GM12875 (cell line): Measurements from ENCODE around the gene TIMM44.

Experiments used
- H3K4me3 ChIP-seq: one replicate; pipeline ENCODE4 v1.5.1; 2011; ENCODE audit warnings: low read depth, low read length, control low read depth
- CTCF ChIP-seq: IDR thresholded peaks from 2 replicates; pipeline ENCODE4 v1.5.1; 2011; ENCODE audit warnings: low read depth, mild to moderate bottlenecking, control low read depth, inconsistent platforms, low read length, moderate library complexity, borderline replicate concordance; ENCODE audit not compliant: insufficient read depth

The TIMM44 gene

DNA sequence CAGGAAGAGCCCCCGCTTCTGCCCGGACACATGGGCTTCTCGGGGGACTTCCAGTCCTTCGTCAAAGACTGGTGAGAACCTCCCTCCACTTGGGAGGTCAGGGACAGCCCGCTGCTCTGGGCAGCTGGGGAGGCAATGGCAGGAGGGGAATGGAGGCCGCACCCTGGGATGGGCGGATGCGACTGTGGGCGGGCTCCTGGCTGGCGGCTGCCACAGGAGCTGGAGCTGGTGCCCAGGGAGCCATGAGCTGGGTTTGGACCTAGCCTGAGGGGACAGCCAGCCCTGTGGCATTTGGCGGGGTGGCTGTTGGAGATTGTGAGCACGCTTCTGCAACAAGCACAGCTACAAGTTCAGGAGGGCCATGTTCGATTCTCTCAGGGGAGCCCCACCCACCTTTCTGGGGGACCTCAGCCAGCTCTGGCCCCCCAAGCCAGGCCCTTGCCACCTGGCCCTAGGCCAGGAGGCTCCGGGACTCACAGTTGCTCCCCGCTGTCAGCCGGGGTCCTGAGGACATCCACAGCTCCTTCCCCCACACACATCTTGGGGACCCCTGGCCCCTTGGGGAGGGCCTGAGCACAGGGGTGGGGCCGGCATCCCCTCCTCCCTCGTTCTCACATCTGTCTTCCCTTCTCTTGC, 31.8 kb downstream of the TIMM44 start:
- no peak overlapping the region for H3K4me3 ChIP-seq
- no peak for TF ChIP-seq CTCF

- no peak overlapping the region for H3K4me3 ChIP-seq
- no peak for TF ChIP-seq CTCF
Observed at GRCh38 chr19:7910321-7911161, 32.9 kb downstream of the TIMM44 start.

DNA sequence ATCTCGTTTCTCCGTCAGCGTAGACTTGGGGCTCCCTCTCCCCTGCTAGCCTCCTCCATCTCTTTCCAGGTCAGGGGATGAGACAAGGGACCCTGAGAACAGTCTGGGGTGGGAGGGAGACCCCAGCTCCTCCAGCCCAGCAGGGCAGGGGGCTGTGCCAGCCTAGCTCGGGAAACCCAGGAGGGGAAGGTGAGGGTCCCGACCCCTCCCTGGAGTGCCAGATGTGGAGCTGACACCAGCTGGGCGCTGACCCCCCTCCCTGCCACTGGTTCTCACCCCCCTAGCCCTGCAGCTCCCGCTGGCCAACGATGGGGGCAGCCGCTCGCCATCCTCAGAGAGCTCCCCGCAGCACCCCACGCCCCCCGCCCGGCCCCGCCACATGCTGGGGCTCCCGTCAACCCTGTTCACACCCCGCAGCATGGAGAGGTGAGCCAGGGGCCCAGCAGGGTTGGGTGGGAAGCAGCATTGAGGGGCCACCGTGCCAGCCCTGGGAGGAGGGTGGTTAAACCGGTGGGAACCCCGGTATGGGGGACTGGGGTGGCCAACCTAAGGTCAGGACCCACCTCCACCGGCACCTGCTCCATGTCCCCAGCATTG, 33.9 kb downstream of the TIMM44 start:
- no peak overlapping the region for H3K4me3 ChIP-seq
- TF ChIP-seq CTCF: no peak

DNA sequence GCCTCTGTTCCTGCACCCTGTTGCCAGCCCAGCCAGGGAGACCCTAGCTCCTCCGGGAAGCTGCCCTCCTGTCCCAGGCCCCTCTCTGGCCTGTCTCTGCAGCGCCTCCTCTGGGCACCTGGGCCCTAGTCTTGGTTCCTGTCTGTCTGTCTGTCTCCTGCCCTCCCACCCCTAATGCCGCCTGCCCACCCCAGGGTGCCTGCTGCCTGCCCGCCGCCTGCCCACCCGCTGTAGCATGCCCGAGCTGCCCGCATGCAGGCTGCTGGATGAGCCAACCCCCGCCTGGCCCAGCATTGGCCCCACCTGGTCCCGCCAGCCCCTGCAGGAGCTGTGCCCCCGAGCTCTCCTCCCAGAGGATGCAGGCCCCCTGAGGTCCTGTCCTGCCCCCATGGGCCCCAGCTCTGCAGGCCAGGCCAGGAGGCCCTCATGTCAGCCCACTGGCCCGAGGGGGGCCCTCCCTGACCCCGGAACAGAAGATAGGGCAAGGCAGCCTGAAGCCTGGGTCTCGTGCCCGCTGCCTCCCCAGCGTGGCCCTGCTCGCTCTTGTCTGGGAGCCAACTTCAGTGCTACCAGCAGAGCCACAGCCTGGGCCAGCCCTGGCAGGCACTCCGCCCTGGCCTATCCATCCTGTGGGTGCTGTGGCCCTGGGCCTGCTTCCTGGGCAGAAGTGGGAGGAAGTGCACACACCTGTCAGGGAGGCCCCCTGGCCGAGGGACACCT, 34.6 kb downstream of the TIMM44 start:
- no peak for TF ChIP-seq CTCF
- H3K4me3 ChIP-seq: no peak overlapping the region

DNA sequence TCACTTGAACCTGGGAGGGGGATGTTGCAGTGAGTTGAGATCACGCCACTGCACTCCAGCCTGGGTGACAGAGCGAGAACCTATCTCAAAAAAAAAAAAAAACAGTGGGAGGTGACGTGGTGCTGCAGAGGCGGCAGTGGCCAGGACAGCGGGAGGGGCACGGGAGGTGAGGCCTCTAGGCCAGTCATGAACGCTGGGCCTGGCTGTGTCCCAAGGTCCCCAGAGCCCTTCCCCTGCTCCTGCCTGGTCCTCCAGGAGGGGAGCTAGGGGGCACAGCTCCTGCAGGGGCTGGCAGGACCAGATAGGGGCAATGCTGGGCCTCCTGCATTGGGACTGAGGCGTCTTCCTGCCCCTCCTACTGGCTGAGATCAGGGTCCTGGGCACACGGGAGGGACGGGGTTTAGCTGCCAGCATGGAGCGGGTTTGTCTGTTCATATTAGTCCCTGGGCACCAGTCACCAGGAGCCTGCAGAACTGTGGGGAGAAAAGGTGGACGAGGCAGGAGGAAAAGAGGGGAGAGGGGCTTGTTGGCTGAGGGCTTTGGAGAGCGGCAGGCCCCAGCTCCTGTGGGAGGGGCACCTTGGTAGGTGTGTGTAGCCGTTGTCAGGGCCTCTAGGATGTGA, 35.3 kb downstream of the TIMM44 start:
- no peak overlapping the region for H3K4me3 ChIP-seq
- TF ChIP-seq CTCF: no peak

- TF ChIP-seq CTCF: no peak
Observed at GRCh38 chr19:7907544-7907943, 35.9 kb downstream of the TIMM44 start.

More at GRCh38 chr19:7907544-7907943, 35.9 kb downstream of the TIMM44 start:
- H3K4me3 ChIP-seq: no peak overlapping the region
